Measurements from ENCODE around the gene MOK.
"Not testable (repeated sequence)": the region's sequence is repeated elsewhere in the genome, so short reads cannot be mapped to it uniquely, and the experiment has no call there.

Gene MOK

DNA sequence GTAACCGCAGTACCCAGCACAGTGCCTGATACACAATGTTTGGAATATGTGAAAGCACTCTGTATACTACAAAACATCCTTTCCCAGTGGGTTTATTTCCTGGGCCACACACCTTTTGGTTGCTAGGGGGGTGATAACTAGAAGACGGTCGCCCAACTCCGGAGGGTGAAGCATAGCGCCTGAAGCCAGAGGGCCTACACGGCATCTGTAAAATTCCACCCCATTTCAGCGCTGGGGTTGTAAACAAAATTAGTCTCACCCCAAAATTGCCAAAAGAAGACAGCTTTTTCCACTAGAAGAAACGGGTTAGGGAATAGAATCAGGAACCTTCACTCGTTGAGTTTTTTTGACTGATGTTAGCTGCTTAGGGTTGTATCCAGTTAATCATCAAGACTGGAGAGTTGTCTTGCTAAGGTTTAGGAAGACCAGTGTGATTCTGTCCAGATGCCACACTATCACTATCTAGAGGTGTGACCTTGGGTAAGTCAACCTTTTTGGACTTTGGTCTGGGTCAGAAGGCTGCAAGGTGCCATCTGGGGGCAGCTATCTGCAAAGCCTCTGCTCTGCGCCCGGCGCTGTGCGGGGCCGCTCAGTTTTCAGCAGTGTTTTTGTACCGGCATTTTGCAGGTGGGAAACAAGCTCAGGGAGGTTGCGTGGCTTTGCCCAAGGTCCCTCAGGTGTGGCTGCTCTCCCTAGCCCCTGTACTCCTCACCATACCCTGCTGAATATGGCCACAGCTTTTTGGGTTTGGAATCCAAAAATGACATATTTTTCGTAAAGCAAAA is 15.9 kb upstream of the MOK start:
- no peak for DNase-seq

DNA sequence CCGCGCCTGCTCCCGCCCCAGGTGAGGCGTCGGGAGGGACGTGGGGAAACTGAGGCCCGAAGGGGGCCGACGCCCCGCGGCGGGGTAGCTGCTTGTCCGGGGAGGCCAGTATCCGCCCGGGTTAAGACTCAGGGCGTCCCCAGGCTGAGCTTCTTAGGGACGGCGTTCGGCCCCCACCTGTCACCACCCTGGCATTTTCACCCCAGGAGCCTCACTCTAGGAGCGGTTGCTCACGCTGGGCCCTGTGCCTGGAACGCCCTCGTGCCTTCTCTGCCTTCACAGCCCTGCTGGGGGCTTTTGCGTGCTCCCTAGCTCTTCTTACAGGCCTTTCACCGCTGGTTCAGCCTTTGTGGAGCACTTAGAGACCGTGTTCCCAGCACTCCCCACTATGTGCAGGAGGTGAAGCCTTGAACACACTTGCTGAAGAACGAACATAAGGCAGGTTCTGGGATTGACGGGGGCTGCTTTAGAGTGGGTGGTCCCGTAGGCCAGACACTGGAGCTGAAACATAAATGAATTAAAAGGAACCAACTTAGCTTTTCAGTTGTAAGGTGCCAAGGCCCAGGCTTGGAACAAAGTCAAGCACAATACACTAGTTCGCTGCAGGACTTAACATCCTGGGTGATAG is 15.2 kb upstream of the MOK start:
- DNase-seq = peak in 1 of 2 experiments; percentile 38

DNA sequence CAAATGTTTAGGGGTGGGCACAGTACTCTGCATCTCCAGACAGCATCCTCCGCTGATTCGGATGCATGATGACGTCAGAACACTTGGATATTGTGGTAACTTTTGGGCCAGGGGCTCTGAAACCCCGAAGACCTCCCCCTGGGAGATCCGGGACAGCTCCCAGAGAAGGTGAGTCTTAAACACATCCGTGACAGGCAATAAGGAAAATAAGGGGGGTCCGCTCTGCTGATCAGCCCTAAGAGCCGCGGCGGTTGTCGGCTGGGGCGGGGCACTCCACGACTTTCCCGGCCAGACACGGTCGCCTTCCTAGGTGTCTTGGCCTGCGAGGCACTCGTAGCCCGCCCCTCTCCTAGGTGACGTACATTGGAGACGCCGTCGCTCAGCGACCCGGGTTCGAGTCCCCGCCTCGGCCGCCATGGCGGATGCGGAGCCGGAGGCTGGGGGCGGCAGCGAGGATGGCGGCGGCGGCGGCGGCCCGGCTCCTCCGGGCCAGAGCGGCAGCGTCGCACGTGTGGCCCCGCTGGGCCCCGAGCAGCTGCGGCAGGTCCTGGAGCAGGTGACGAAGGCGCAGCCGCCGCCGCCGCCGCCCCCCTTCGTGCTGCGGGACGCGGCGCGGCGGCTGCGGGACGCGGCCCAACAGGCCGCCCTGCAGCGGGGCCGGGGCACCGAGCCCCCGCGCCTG is 14.5 kb upstream of the MOK start, which contains the start of gene ZNF839:
Gene ZNF839, plus strand, starts transcription at position 396 of the 682 bp plus-strand sequence. Its CDS starts 20 bp downstream, at position 416.
- peak; percentile 71 to 93 for DNase-seq

DNA sequence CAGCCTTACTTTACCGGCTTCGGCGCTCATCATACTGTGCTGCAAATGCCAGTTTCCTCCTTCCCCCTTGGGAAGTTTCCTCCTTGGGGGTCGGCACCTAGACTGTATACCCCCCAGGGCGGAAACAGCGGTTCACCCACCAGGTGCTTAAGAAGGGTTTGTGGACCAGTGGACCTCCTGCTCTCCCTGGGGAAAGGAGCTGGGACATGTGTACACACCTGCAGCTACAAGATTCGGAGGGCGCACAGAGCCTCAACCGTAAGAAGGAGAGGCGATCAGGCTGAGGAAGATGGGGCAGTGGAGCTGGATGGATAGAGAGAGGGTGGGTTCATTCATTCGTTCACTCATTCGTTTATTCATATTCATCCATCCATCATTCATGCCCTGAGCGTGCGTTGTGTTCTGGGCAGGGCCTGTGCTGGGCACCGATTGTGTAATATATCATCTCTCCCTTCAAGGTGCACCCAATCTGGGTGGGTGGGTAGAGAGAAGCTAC is 13.9 kb upstream of the MOK start:
- DNase-seq = peak in 1 of 2 experiments; percentile 23

DNA sequence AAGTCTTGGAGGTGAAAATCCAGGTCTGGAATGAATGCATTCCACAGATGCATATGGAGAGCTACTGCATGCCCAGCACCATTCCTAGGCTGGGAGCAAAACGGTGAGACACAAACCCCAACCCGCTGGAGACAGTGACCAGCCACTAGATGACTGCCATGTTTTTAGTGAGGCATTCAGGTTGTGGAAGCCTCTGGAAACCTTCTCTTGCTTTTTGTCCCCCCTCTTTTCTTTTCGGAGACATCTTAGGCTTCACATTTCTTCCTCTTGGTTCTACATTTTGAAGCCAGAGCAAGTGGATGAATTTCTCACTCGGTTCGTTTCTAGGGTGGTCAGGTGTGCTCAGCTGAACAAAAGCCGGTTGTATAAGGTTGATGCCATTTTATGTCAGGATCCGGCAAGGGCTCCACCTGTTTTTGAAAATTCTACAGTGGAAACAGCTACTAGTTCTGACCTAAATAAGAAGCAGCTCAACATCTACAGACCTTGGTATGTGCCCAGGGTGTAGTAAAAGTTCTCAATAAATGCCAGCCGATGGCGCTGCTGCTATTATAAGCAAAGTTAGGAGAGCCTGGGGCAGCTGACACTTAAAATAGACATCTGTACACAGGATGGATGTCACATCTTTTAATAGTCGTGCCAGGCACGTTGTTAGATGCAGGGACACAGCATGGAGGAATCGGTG is 12.7 kb upstream of the MOK start:
- peak; percentile 37 to 72 for DNase-seq

DNA sequence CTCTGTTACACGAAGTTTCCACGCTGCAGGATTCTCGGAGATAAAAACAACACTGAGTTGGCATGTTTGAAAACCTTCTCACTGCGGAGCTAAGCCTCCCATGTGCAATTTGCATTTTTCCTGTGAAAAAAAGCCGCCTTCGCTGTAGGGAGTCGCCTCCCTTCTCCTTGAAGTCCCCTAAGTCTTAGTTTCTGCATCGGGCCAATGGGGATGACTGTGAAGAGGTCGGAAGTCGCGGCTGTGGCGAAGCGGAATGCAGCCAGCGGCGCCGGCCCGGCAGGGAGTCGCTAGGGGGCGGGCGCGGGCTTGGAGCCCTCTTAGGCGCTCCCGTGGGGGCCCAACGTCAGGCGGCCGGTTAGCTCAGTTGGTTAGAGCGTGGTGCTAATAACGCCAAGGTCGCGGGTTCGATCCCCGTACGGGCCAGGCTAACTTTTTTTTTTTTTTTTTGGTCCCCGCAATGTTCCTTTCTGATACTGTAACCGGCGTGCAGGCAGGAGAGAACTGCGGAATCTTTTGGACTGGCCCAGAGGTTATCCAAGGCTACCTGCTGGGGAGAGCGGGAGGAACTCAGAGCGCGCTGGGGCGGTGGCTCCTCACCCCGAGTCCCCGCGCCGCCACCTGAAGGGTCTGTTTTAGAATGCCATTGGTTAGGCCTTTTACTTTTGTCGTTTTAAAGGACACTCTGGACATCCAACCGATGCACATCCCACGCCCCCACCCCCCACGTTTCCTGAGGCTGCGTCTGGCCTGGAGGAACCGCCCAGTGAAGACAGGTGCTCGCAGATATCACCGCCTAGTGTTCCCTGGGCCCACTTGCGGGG is 12.0 kb upstream of the MOK start:
- peak; percentile 87 to 92 for DNase-seq

DNA sequence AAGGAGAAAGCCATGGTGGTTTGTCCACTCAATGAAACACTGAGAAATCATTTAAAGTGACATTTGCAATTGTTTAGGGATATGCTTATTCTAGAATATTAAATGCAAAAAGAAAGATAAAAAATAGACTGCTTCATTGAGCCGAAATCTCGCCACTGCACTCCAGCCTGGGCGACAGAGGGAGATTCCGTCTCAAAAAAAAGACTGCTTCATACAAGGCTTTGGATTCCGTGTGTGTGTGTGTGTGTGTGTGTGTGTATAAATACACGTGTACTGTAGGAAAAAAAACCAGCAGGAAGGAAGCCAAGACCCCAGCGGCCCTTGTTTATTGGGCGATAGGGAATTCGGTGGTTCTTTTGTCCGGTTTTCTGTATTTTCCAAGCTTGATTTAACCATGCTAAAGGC is 11.4 kb upstream of the MOK start:
- peak; percentile 51 to 58 for DNase-seq

DNA sequence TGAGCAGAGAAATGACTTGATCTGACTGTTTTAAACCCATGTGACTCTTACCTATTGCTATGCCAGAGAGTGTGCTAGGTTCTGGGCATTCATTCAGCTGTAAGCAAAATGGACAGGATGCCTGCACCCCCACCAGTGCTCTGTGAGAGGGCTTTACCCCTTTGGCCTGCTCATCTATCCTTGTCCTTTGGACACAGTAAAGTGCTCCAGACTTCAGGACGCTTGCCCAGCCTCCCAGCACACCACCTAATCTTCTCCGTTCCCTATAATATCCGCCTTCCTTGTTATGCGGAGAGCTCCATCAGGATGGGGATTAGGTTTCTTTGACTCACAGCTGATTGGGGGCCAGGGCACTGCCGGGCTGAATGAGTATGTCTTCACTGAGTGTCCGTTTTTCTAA is 10.2 kb upstream of the MOK start:
- no peak for DNase-seq

DNA sequence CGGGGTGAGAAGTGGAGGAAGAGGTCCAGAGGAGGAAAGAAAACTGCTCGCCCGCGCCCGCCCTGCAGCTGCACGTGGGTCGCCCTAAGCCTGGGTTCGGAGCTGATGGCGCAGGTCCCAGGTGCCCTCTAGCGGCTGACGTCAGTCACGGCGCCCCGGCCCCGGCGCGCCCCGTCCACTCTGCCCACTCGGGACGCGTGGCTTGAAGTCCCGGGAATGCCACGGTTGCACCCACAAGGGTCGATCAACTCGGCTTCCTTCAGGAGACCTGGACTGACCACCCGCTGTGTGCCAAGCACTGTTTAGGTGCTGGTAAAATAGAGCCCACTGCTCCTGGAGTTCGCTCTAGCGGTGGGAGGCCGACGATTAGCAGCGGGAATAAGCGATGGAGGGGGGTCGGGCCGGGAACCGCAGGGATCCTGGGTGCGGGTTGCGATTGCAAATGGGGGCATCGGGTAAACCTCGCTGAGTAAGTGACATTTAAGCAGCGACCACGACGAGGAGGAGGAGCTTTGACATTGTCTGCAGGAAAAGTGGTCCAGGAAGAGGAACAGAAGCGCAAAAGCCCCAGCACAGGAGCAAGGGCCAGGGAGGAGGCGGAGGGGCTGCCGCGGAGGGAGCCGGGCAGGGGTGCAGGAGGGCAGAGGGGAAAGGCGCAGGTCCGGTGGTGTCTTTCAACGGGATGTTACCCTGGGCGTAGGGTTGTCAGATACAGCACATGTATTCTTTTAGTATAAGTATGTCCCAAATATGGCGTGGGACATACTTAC is 9.5 kb upstream of the MOK start:
- DNase-seq = peak; percentile 32 to 92

DNA sequence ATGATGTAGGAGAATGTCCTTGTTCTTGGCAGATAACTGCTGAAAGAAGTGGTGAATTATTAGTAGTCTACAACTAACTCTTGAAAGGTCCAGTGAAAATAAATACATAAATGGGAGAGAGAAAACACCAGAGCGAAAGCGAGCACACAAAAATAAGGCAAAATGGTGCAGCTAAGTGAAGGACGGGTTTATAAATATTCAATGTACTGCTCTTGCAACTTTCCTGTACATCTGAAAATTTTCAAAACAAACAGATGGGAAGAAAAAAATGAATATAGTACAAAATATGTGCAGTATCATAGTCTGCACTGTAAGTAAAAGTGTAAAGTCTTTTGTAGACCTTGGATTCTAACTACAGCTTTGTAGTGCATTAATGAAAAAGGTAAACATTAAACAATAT is 1.3 kb downstream of the MOK start:
- DNase-seq = no peak

DNA sequence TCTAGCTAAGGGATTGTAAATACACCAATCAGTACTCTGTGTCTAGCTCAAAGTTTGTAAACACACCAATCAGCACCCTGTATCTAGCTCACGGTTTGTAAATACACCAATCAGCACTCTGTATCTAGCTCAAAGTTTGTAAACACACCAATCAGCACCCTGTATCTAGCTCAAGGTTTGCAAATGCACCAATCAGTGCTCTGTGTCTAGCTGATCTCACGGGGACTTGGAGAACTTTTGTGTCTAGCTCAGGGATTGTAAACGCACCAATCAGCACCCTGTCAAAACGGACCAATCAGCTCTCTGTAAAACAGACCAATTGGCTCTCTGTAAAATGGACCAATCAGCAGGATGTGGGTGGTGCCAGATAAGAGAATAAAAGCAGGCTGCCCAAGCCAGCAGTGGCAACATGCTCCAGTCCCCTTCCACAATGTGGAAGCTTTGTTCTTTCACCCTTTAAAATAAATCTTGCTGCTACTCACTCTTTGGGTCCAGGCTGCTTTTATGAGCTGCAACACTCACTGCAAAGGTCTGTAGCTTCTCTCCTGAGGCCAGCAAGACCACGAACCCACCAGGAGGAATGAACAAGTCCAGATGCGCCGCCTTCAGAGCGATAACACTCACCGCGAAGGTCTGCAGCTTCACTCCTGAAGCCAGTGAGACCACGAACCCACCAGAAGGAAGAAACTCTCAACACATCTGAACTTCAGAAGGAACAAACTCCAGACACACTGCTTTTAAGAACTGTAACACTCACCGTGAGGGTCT is 6.5 kb downstream of the MOK start:
- DNase-seq = not testable (repeated sequence)

DNA sequence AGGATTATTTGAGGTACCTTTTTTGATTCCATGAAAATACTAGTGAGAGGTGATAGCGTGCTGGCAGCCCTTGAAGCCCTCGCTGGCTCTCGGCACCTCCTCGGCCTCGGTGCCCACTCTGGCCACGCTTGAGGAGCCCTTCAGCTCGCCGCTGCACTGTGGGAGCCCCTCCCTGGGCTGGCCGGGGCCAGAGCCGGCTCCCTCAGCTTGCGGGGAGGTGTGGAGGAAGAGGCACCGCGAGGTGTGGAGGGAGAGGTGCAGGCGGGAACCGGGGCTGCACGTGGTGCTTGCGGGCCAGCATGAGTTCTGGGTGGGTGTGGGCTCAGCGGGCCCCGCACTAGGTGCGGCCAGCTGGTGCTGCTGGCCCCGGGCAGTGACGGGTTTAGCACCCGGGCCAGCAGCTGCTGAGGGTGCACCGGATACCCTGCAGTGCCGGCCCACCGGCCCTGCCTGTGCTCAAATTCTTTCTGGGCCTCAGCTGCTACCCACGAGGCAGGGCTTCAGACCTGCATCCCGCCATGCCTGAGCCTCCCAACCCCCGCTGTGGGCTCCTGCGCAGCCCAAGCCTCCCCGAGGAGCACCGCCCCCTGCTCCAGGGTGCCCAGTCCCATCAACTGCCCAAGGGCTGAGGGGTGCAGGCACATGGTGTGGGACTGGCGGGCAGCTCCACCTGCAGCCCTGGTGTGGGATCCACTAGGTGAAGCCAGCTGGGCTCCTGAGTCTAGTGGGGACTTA is 7.4 kb downstream of the MOK start:
- no peak for DNase-seq

DNA sequence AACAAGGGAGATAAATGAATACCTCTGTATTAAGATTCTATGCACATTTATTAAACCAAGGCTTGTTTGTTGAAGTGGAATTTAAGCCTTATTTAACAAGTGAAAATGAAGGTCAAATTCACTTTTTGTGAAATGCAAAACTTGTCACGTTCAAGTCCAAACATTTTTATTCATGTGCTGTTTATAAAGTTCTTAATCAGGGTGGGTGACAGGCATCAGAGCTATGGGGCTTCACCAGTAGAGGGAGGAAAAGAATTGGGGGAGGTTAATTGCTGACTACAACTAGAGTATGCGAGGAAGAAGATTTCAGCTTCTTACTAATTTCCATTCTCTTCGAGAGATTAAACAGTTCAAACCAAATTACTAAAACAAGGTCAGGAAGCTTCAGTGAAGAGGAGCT is 9.7 kb downstream of the MOK start:
- no peak for DNase-seq

DNA sequence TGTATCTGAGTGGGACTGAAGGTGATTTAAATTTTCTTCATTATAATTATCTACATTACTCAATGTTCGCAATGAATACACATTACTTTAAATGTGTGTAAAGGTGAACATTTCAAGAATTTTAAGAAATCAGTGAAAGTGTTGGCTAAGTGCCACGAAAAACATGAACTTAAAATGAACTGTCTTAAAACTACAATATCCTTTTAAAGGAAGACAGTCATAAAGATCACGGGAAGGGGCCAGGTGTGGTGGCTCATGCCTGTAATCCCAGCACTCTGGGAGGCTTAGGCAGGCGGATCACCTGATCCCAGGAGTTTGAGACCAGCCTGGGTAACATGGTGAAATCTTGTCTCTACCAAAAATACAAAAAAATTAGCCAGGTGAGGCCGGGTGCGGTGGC is 11.2 kb downstream of the MOK start:
- DNase-seq = no peak

DNA sequence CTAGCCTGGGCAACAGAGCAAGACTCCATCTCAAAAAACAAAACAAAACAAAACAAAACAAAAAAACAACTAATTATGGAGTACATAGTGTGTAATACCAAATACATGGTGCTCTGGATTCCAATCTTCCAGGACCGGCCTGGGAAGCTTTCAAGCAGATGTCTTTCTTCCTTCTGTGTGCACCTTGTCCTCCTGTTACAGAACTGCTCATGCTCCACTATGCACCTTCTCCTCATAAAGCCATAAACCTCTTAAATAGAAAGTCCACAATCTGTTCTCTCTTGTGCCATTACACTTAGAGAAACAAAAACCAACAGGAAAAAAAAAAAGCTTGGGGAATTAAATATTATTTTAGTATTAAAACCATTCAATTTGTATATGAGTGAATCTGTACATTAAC is 12.5 kb downstream of the MOK start:
- no peak for DNase-seq

DNA sequence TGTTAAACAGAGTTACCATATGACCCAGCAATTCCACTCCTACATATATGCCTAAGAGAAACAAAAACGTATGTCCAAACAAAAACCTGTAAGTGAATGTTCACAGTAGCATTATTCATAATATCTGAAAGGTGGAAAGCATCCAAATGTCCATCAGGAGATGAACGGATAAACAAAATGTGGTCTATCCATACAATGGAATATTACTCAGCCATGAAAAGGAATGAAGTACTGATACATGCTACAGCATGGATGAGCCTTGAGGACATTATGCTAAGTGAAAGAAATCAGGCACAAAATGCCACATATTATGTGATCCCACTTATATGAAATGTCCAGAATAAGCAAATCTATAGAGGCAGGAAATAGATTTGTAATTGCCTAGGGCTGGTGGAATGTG is 16.8 kb downstream of the MOK start:
- DNase-seq = no peak

DNA sequence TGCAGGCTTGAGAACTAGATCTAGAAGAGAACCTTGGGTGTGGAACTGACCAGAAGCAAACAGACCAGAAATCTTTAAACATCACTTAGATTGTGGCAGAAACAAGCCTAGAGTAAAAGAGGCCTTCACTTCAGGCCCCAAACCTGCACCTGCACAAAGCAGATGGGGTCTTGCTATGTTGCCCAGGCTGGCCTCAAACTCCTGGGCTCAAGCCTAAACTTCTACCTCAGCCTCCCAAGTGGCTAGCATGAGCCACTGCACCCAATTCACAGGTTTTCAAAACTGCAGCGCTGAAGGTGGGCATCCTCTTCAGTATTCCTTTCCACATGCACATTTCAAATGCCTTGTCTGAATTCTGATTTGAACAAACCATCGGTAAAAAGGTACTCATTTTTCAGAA is 19.9 kb downstream of the MOK start:
- no peak for DNase-seq

DNA sequence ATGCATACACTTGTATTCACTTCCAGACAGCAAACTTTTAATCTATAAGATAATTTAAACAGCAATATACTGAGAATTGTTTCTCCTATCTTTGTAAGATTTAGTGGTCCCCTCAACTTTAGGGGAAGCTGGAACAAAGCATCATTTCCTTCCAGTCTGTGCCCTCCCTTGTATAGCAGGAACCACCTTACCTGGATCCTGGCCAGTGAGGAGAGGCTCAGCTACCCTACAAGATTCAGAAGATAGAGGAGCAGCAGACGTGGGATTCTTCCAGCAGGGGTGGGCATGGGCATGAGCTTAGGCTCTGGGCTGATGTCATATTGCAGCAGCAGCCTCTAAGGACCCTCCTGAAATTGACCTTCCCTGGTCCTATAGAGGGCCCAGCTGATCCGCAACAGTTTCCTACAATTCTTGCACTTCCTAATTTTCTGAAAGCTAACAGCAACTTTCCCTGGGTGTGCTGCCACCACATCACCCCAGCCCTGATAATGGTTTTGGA is 21.3 kb downstream of the MOK start:
- no peak for DNase-seq

DNA sequence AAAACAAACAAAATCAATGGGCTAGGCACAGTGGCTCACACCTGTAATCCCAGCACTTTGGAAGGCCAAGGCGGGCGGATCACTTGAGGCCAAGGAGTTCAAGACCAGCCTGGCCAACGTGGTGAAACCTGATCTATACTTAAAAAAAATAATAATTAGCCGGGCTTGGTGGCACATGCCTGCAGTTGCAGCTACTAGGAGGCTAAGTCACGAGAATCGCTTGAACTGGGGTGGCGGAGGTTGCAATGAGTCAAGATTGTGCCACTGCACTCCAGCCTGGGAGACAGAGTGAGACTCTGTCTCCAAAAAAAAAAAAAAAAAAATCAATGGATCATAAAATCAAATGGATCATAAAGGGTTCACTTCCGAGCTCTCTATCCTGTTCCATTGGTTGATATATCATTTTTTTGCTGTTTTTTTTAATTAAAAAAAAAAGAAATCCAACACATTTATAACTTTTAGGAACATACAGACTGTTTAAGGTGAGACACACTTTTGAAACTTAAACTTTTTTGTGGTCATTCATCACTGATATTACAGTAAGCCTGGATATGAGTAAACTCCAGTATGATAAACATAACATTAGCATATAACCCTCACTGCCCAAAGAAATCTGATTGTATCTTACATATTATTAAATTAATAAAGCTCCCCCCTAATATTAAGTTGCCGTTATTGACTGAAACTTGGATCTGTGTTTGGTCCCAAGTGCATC is 22.1 kb downstream of the MOK start:
- no peak for DNase-seq

Data from NCI-H526 (cell line).